Peyer's patch (tissue), 4 donors: ENCODE data around the gene TMEM190.
A peak's percentile ranks its signal among the peaks of the same experiment; 100 is the strongest.

ENCODE experiments used
- POLR2A ChIP-seq, 2 donors: fragments of 450-650 bp; IDR thresholded peaks; one replicate each; pipeline ENCODE4 v1.5.1; 2017; ENCODE audit warnings: antibody characterized with exemption in 2 of 2, mild to moderate bottlenecking in 2 of 2, moderate library complexity in 2 of 2
- TF ChIP-seq, protein P1 (sequence below), 6 experiments: fragments of 450-650 bp in 4 of 6; fragments of 200-600 bp in 2 of 6; sonication (generic) in 1 of 6; IDR thresholded peaks; one replicate each; pipeline ENCODE4 v1.5.1; 2017 to 2019; ENCODE audit warnings: antibody characterized with exemption in 6 of 6, mild to moderate bottlenecking in 3 of 6, moderate library complexity in 1 of 6

GRCh38 chr19:55384131-55384919 is 7.7 kb downstream of the TMEM190 start, which contains the start of gene TMEM238:
- TF ChIP-seq, protein P1, sequence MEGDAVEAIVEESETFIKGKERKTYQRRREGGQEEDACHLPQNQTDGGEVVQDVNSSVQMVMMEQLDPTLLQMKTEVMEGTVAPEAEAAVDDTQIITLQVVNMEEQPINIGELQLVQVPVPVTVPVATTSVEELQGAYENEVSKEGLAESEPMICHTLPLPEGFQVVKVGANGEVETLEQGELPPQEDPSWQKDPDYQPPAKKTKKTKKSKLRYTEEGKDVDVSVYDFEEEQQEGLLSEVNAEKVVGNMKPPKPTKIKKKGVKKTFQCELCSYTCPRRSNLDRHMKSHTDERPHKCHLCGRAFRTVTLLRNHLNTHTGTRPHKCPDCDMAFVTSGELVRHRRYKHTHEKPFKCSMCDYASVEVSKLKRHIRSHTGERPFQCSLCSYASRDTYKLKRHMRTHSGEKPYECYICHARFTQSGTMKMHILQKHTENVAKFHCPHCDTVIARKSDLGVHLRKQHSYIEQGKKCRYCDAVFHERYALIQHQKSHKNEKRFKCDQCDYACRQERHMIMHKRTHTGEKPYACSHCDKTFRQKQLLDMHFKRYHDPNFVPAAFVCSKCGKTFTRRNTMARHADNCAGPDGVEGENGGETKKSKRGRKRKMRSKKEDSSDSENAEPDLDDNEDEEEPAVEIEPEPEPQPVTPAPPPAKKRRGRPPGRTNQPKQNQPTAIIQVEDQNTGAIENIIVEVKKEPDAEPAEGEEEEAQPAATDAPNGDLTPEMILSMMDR (IDR thresholded peaks at IDR 0.05): no peak
- TF ChIP-seq POLR2A (IDR thresholded peaks at IDR 0.05): peak; percentile 56 to 60
